ENCODE results near the gene UBE2E3.
"Not testable (repeated sequence)": the region's sequence is repeated elsewhere in the genome, so short reads cannot be mapped to it uniquely, and the experiment has no call there.

Gene UBE2E3

GRCh38 chr2:181038796-181039195 lies 58.4 kb downstream of the UBE2E3 start:
- H3K4me3 ChIP-seq (ENCODE audit: low read length), result no peak overlapping the region
- no peaks in the 10 kb centered on the region for H3K9me2 ChIP-seq (replicated peaks; ENCODE audit: control insufficient read depth, low read length)
- H3K4me2 ChIP-seq (ENCODE audit: low read length), result no peak overlapping the region
- H3F3A ChIP-seq (ENCODE audit: control insufficient read depth, insufficient read depth), result no peaks in the 10 kb centered on the region; the same call in 1 of the 2 replicates
- no peak overlapping the region for H3K27ac ChIP-seq (ENCODE audit: low read depth, low read length)
- H3K4me1 ChIP-seq (ENCODE audit: control insufficient read depth, low read length), result no peaks in the 10 kb centered on the region
- no peaks in the 10 kb centered on the region for H3K27me3 ChIP-seq (ENCODE audit: control insufficient read depth, low read length)
- TF ChIP-seq, protein P1, sequence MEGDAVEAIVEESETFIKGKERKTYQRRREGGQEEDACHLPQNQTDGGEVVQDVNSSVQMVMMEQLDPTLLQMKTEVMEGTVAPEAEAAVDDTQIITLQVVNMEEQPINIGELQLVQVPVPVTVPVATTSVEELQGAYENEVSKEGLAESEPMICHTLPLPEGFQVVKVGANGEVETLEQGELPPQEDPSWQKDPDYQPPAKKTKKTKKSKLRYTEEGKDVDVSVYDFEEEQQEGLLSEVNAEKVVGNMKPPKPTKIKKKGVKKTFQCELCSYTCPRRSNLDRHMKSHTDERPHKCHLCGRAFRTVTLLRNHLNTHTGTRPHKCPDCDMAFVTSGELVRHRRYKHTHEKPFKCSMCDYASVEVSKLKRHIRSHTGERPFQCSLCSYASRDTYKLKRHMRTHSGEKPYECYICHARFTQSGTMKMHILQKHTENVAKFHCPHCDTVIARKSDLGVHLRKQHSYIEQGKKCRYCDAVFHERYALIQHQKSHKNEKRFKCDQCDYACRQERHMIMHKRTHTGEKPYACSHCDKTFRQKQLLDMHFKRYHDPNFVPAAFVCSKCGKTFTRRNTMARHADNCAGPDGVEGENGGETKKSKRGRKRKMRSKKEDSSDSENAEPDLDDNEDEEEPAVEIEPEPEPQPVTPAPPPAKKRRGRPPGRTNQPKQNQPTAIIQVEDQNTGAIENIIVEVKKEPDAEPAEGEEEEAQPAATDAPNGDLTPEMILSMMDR (IDR thresholded peaks at IDR 0.05; ENCODE audit: low read depth, low read length, poor library complexity, severe bottlenecking), result no peak
- no peak for TF ChIP-seq EZH2phosphoT487 (IDR thresholded peaks at IDR 0.05; ENCODE audit: borderline replicate concordance, low read length)
- H4K20me1 ChIP-seq (ENCODE audit: control insufficient read depth, insufficient read depth, low read depth, low read length), result no peaks in the 10 kb centered on the region
- H3K79me2 ChIP-seq (ENCODE audit: control insufficient read depth, low read length), result peaks cover 3% of the 10 kb centered on the region
- no peaks in the 10 kb centered on the region for H3K9me3 ChIP-seq (ENCODE audit: control insufficient read depth, insufficient read depth, low read length)
- H3K36me3 ChIP-seq (ENCODE audit: control insufficient read depth, low read length), result no peaks in the 10 kb centered on the region

- not testable (repeated sequence) for H3K9me3 ChIP-seq (ENCODE audit: control insufficient read depth, insufficient read depth, low read length); H3K4me1 ChIP-seq (ENCODE audit: control insufficient read depth, low read length); H3K4me2 ChIP-seq (ENCODE audit: low read length); H3K79me2 ChIP-seq (ENCODE audit: control insufficient read depth, low read length); H3K27ac ChIP-seq (ENCODE audit: low read depth, low read length); H4K20me1 ChIP-seq (ENCODE audit: control insufficient read depth, insufficient read depth, low read depth, low read length); H3F3A ChIP-seq (ENCODE audit: control insufficient read depth, insufficient read depth); H3K9me2 ChIP-seq (replicated peaks; ENCODE audit: control insufficient read depth, low read length); H3K36me3 ChIP-seq (ENCODE audit: control insufficient read depth, low read length); H3K4me3 ChIP-seq (ENCODE audit: low read length); H3K27me3 ChIP-seq (ENCODE audit: control insufficient read depth, low read length)
Measured at GRCh38 chr2:181040839-181041238, 60.4 kb downstream of the UBE2E3 start.

DNA sequence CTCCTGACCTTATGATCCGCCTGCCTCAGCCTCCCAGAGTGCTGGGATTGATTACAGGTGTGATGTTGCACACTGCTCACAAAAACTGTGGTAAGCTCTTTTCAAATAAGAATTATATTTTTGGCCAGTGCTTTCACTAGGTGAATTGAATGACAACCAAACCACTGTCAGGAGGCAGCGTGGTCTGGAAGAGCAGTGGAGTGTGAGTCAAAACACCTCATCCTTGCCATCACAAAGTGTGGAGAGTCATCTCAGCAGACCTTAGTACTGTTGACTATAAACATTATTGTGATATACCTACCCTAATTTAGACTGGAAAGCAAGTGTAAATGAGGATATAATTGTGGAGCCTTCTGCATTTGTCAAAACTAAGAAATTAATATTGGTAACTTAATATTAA lies 61.3 kb downstream of the UBE2E3 start:
- no peaks in the 10 kb centered on the region; the same call in 1 of the 2 replicates for H3F3A ChIP-seq (ENCODE audit: control insufficient read depth, insufficient read depth)

DNA sequence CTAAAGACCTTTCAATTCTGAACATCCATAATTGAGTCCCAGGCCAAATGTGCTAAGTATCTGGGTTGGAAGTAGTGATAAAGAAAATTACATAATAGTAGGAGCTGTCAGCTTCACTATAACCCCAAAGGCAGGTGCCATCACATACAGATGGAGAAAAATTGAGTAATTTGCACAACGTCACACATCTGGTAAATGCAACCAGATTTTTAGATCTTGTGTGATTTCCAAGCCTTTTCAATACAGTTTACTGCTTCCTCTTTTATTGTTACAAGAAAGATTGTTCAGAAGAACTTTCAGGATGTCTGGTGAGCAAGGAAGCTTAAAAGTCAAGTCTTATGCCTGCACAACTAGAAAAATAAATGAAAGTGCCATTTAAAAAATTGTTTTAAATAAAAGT lies 62.3 kb downstream of the UBE2E3 start:
- Histone ChIP-seq H3K36me3 (ENCODE audit: control insufficient read depth, low read length) (no peaks in the 10 kb centered on the region), H3K4me3 (ENCODE audit: low read length) (no peak overlapping the region), H3K4me1 (ENCODE audit: control insufficient read depth, low read length) (no peaks in the 10 kb centered on the region), H3K9me2 (replicated peaks; ENCODE audit: control insufficient read depth, low read length) (no peaks in the 10 kb centered on the region), H4K20me1 (ENCODE audit: control insufficient read depth, insufficient read depth, low read depth, low read length) (no peaks in the 10 kb centered on the region), H3F3A (ENCODE audit: control insufficient read depth, insufficient read depth) (no peaks in the 10 kb centered on the region; the same call in 1 of the 2 replicates), H3K79me2 (ENCODE audit: control insufficient read depth, low read length) (no peaks in the 10 kb centered on the region), H3K9me3 (ENCODE audit: control insufficient read depth, insufficient read depth, low read length) (no peaks in the 10 kb centered on the region), H3K27me3 (ENCODE audit: control insufficient read depth, low read length) (no peaks in the 10 kb centered on the region), H3K27ac (ENCODE audit: low read depth, low read length) (no peak overlapping the region), H3K4me2 (ENCODE audit: low read length) (no peak overlapping the region)
- TF ChIP-seq, protein P1 (IDR thresholded peaks at IDR 0.05; ENCODE audit: low read depth, low read length, poor library complexity, severe bottlenecking), result no peak
- no peak for TF ChIP-seq EZH2phosphoT487 (IDR thresholded peaks at IDR 0.05; ENCODE audit: borderline replicate concordance, low read length)

More for the DNA sequence above, 61.3 kb downstream of the UBE2E3 start:
- Histone ChIP-seq H3K4me2 (ENCODE audit: low read length) (no peak overlapping the region), H3K27me3 (ENCODE audit: control insufficient read depth, low read length) (no peaks in the 10 kb centered on the region), H3K4me3 (ENCODE audit: low read length) (no peak overlapping the region), H3K27ac (ENCODE audit: low read depth, low read length) (no peak overlapping the region), H3K36me3 (ENCODE audit: control insufficient read depth, low read length) (no peaks in the 10 kb centered on the region), H3K4me1 (ENCODE audit: control insufficient read depth, low read length) (no peaks in the 10 kb centered on the region), H4K20me1 (ENCODE audit: control insufficient read depth, insufficient read depth, low read depth, low read length) (no peaks in the 10 kb centered on the region), H3K79me2 (ENCODE audit: control insufficient read depth, low read length) (no peaks in the 10 kb centered on the region), H3K9me3 (ENCODE audit: control insufficient read depth, insufficient read depth, low read length) (no peaks in the 10 kb centered on the region), H3K9me2 (replicated peaks; ENCODE audit: control insufficient read depth, low read length) (no peaks in the 10 kb centered on the region)
- no peak for TF ChIP-seq EZH2phosphoT487 (IDR thresholded peaks at IDR 0.05; ENCODE audit: borderline replicate concordance, low read length)
- TF ChIP-seq, protein P1 (IDR thresholded peaks at IDR 0.05; ENCODE audit: low read depth, low read length, poor library complexity, severe bottlenecking), result no peak

All from DOHH2 (cell line).